SH-SY5Y (cell line): Measurements from ENCODE around the gene CERS5.

Source experiments
- GATA2 ChIP-seq: IDR thresholded peaks from 2 replicates; pipeline ENCODE4 v1.6.1; 2011; ENCODE audit warnings: mild to moderate bottlenecking, low read depth, low read length
- GATA3 ChIP-seq: IDR thresholded peaks from 2 replicates; pipeline ENCODE4 v1.6.1; 2011; ENCODE audit warnings: low read depth, mild to moderate bottlenecking, low read length, moderate library complexity

GRCh38 chr12:50187084-50187900, 20.1 kb upstream of the CERS5 start:
- TF ChIP-seq GATA3: no peak
- TF ChIP-seq GATA2: no peak
